ENCODE data around the gene PLXNC1.

- TF ChIP-seq CTCF (IDR thresholded peaks at IDR 0.05) (no peak), POLR2A (IDR thresholded peaks at IDR 0.05) (no peak)
Measured at GRCh38 chr12:94305130-94305957, 157.0 kb downstream of the PLXNC1 start.
